Measurements from ENCODE around the gene RPL4. TPM values are rescaled to one million over a fixed set of nuclear protein-coding genes. Genes with fewer than 3 reads are reported as not detected.
"Not testable (repeated sequence)": the region's sequence is repeated elsewhere in the genome, so short reads cannot be mapped to it uniquely, and the experiment has no call there.

Gene RPL4
- total RNA-seq, 4 donors from 2014 or later, result 2,301 to 6,298 (median 4,986) TPM

DNA sequence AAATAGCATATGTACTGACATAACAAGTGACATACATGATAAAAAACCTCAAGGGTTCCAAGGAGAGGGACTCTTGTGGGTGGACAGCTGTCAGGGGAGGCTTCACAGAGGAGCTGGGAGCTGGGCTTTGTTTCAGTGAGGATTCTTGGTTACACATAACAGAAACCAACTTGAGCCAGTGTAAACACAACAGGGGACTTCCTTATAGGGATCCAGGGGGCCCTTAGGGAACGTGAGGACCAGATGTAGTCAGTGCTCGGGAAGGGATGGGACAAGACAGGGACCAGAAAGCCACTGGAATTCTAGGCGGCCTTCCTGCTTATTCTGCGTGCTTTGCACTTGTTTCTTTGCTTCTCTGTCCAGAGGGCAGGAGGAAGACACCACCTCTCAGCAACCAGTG lies 42.0 kb downstream of the RPL4 start:
- Histone ChIP-seq H3K27ac (no peak overlapping the region), H3K36me3 (no peaks in the 10 kb centered on the region), H3K4me3 (no peak overlapping the region), H3K9me3 (no peaks in the 10 kb centered on the region), H3K27me3 (no peaks in the 10 kb centered on the region), H3K4me1 (no peaks in the 10 kb centered on the region)
- no peak for DNase-seq
- TF ChIP-seq POLR2A (IDR thresholded peaks at IDR 0.05) (no peak), CTCF (IDR thresholded peaks at IDR 0.05) (no peak)
- intact Hi-C loops (cut with DNase I; ENCODE audit: low total_unique reads), result no loop called here

DNA sequence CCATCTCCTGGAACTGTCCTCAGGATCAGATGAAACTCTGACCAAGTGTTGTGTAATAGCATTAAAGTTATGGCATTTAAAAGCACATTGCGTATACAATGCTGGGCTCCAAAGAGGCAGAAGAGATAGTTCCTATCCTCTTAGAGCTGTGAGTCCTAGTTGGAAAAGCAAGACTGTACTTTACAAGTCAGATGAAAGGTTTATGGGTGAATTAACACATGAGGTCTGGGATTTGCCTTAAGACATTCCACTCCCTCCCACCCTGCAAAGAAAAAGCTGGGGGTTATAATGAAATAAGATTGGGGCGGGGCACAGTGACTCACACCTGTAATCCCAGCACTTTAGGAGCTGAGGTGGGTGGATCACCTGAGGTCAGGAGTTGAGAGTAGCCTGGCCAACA lies 42.7 kb downstream of the RPL4 start:
- no peaks in the 10 kb centered on the region for H3K36me3 ChIP-seq
- intact Hi-C loops (cut with DNase I; ENCODE audit: low total_unique reads), result no loop called here
- no peaks in the 10 kb centered on the region for H3K27me3 ChIP-seq
- no peak overlapping the region for H3K4me3 ChIP-seq
- no peaks in the 10 kb centered on the region for H3K9me3 ChIP-seq
- DNase-seq, result no peak
- H3K27ac ChIP-seq, result no peak overlapping the region
- H3K4me1 ChIP-seq, result no peaks in the 10 kb centered on the region
- no peak for TF ChIP-seq POLR2A (IDR thresholded peaks at IDR 0.05)
- no peak for TF ChIP-seq CTCF (IDR thresholded peaks at IDR 0.05)

- H3K9me3 ChIP-seq; H3K36me3 ChIP-seq; H3K27me3 ChIP-seq; H3K27ac ChIP-seq; H3K4me1 ChIP-seq; intact Hi-C loops (cut with DNase I; ENCODE audit: low total_unique reads); DNase-seq; H3K4me3 ChIP-seq: not testable (repeated sequence)
Observed at GRCh38 chr15:66461294-66461693, 43.4 kb downstream of the RPL4 start.

DNA sequence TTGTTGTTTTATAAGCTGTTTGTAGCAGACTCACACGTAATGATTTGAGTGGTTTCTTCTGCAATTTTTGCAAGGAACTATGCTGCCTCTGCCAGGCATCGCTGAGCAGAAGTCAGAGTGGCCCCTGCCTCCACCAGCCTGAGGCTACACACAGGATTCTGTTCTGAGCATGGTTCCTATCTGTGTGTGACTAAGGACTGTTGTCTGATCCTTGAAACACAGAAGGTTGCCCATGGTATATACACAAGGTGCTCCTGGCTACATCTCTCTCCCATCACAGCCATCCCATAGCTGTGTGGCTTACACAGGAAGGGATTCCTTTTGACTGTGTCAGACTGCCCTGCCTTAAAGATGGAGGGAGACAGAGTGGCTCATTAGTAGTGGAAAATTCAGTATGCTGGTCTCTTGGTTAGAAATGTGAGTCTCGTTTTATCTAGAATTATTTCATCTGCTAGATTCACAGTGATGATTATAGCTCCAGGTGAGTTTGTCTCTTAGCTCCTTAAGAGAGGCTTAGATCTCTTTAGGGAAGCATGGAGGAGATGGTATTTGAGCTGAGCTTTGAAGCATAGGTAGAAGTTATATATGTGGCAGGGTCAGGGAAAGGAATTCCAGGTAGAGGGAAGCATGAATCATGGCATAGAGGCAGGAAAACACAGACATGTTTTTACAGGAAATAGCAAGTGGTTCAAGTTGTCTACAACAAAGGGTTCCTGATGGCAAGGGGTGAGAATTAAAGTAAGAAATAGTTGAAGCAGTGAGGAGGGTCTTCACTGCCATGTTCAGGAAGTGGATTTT lies 44.6 kb downstream of the RPL4 start:
- Histone ChIP-seq H3K9me3 (no peaks in the 10 kb centered on the region), H3K36me3 (no peaks in the 10 kb centered on the region), H3K4me1 (no peaks in the 10 kb centered on the region), H3K27ac (no peak overlapping the region), H3K4me3 (no peak overlapping the region), H3K27me3 (no peaks in the 10 kb centered on the region)
- TF ChIP-seq POLR2A (IDR thresholded peaks at IDR 0.05) (no peak), CTCF (IDR thresholded peaks at IDR 0.05) (no peak)
- intact Hi-C loops (cut with DNase I; ENCODE audit: low total_unique reads), result no loop called here
- no peak for DNase-seq

GRCh38 chr15:66456211-66456610 lies 48.4 kb downstream of the RPL4 start:
- TF ChIP-seq CTCF (IDR thresholded peaks at IDR 0.05) (no peak), POLR2A (IDR thresholded peaks at IDR 0.05) (no peak)
- no peak for DNase-seq
- intact Hi-C loops (cut with DNase I; ENCODE audit: low total_unique reads), result no loop called here

More at GRCh38 chr15:66456211-66456610, 48.4 kb downstream of the RPL4 start:
- Histone ChIP-seq H3K36me3 (no peaks in the 10 kb centered on the region), H3K27ac (no peak overlapping the region), H3K4me1 (no peaks in the 10 kb centered on the region), H3K4me3 (no peak overlapping the region), H3K27me3 (no peaks in the 10 kb centered on the region), H3K9me3 (no peaks in the 10 kb centered on the region)

Data from uterus (tissue), 4 donors.